ENCODE measurements around the gene NUAK1.

Gene NUAK1

GRCh38 chr12:106023039-106023438 is 115.7 kb downstream of the NUAK1 start:
- H3K4me2 ChIP-seq (ENCODE audit: low read depth, low read length, poor library complexity, severe bottlenecking), result no peak overlapping the region
- H4K20me1 ChIP-seq (ENCODE audit: low read depth, low read length), result no peaks in the 10 kb centered on the region
- H2AFZ ChIP-seq (ENCODE audit: low read depth, low read length, severe bottlenecking), result no peak overlapping the region
- no peak overlapping the region for H3K27ac ChIP-seq (ENCODE audit: low read depth, low read length)
- TF ChIP-seq CTCF (IDR thresholded peaks at IDR 0.05; ENCODE audit: insufficient read depth, low read length, poor library complexity, severe bottlenecking), result no peak
- TF ChIP-seq EZH2phosphoT487 (conservative IDR thresholded peaks at IDR 0.05; ENCODE audit: low read length), result no peak
- H3K4me3 ChIP-seq (ENCODE audit: insufficient read depth, low read length, poor library complexity, severe bottlenecking), result no peak overlapping the region
- H3K27me3 ChIP-seq (ENCODE audit: low read length), result no peaks in the 10 kb centered on the region
- no peaks in the 10 kb centered on the region for H3F3A ChIP-seq (ENCODE audit: insufficient read depth)
- no peaks in the 10 kb centered on the region for H3K36me3 ChIP-seq (ENCODE audit: low read length)
- H3K79me2 ChIP-seq (ENCODE audit: insufficient read depth, low read length), result no peaks in the 10 kb centered on the region
- no peak overlapping the region for H3K9ac ChIP-seq (ENCODE audit: low read length)
- H3K9me3 ChIP-seq (ENCODE audit: insufficient read depth, low read length), result no peaks in the 10 kb centered on the region
- H3K9me2 ChIP-seq (replicated peaks; ENCODE audit: insufficient read depth, low read length), result no peaks in the 10 kb centered on the region

- no peaks in the 10 kb centered on the region for H3K79me2 ChIP-seq (ENCODE audit: insufficient read depth, low read length)
- H3K9me2 ChIP-seq (replicated peaks; ENCODE audit: insufficient read depth, low read length), result no peaks in the 10 kb centered on the region
- H3K27ac ChIP-seq (ENCODE audit: low read depth, low read length), result no peak overlapping the region
- H3F3A ChIP-seq (ENCODE audit: insufficient read depth), result no peaks in the 10 kb centered on the region
- H3K4me2 ChIP-seq (ENCODE audit: low read depth, low read length, poor library complexity, severe bottlenecking), result no peak overlapping the region
- no peaks in the 10 kb centered on the region for H3K9me3 ChIP-seq (ENCODE audit: insufficient read depth, low read length)
- no peak overlapping the region for H2AFZ ChIP-seq (ENCODE audit: low read depth, low read length, severe bottlenecking)
- H3K9ac ChIP-seq (ENCODE audit: low read length), result no peak overlapping the region
- H3K27me3 ChIP-seq (ENCODE audit: low read length), result no peaks in the 10 kb centered on the region
- no peak overlapping the region for H3K4me3 ChIP-seq (ENCODE audit: insufficient read depth, low read length, poor library complexity, severe bottlenecking)
- no peaks in the 10 kb centered on the region for H4K20me1 ChIP-seq (ENCODE audit: low read depth, low read length)
- TF ChIP-seq EZH2phosphoT487 (conservative IDR thresholded peaks at IDR 0.05; ENCODE audit: low read length) (no peak), CTCF (IDR thresholded peaks at IDR 0.05; ENCODE audit: insufficient read depth, low read length, poor library complexity, severe bottlenecking) (no peak)
- H3K36me3 ChIP-seq (ENCODE audit: low read length), result no peaks in the 10 kb centered on the region
Measured at GRCh38 chr12:106022568-106023012, 116.2 kb downstream of the NUAK1 start.

- Histone ChIP-seq H3K27ac (ENCODE audit: low read depth, low read length) (no peak overlapping the region), H3K4me3 (ENCODE audit: insufficient read depth, low read length, poor library complexity, severe bottlenecking) (no peak overlapping the region), H3K36me3 (ENCODE audit: low read length) (no peaks in the 10 kb centered on the region), H3F3A (ENCODE audit: insufficient read depth) (no peaks in the 10 kb centered on the region), H3K9ac (ENCODE audit: low read length) (no peak overlapping the region), H2AFZ (ENCODE audit: low read depth, low read length, severe bottlenecking) (no peak overlapping the region), H4K20me1 (ENCODE audit: low read depth, low read length) (no peaks in the 10 kb centered on the region), H3K9me2 (replicated peaks; ENCODE audit: insufficient read depth, low read length) (no peaks in the 10 kb centered on the region), H3K9me3 (ENCODE audit: insufficient read depth, low read length) (no peaks in the 10 kb centered on the region), H3K4me2 (ENCODE audit: low read depth, low read length, poor library complexity, severe bottlenecking) (no peak overlapping the region), H3K27me3 (ENCODE audit: low read length) (no peaks in the 10 kb centered on the region), H3K79me2 (ENCODE audit: insufficient read depth, low read length) (no peaks in the 10 kb centered on the region)
- TF ChIP-seq CTCF (IDR thresholded peaks at IDR 0.05; ENCODE audit: insufficient read depth, low read length, poor library complexity, severe bottlenecking), result no peak
- no peak for TF ChIP-seq EZH2phosphoT487 (conservative IDR thresholded peaks at IDR 0.05; ENCODE audit: low read length)
Measured at GRCh38 chr12:106021516-106021915, 117.2 kb downstream of the NUAK1 start.

Measured in SU-DHL-6 (cell line).